22Rv1 (cell line): ENCODE data around the gene SLC44A4.

Experiments
- H3K27ac ChIP-seq: fragments of 450-650 bp; 2 replicates; pipeline ENCODE4 v1.5.1; 2017
- CTCF ChIP-seq: fragments of 450-650 bp; IDR thresholded peaks from 2 replicates; pipeline ENCODE4 v1.5.1; 2017; ENCODE audit warnings: mild to moderate bottlenecking
- ZFX ChIP-seq: fragments of 450-650 bp; IDR thresholded peaks from 2 replicates; pipeline ENCODE4 v1.6.1; 2017; ENCODE audit warnings: antibody characterized with exemption, borderline replicate concordance

Gene SLC44A4

DNA sequence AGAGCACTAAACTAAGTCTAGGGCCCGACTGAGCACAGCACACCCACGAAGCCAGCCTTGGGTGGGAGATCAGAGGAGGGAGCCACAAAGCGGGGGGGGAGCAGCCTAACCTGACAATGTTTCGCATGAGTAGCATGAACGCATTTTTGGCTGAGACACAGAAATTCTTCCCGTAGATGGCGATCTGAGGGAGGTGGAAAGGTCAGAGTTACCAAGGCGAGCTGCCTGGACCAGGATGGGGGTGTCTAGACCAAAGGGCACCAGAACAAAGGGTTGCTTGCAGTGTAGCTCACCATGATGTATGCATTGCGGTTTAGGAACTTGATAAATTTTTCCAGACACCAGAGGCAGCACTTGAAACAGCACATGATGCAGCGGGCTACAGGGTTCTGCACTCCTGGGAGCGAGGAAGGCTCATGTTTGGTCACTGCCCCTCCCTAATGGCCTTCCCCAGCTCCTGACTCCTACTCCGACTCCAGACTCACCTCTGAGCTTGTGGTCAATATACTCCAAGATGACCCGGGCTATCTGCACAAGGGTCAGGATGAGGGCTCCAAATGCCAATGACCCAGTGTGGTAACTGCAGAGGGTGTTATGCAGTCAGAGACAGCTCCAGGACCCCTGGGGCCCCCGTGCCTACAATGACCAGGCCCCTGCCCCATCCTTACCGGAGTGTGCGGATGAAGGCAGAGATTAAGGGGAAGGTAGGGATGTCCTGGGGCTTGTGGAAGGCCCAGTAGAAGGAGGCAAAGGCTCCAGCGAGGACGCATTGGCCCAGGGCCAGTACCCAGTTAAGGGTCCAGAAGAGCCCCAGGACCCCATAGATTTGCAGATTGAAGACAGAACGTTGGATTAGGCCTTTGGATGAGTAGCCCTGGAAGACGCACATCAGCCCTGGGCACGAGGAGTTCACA lies 13.3 kb downstream of the SLC44A4 start:
- TF ChIP-seq CTCF = no peak
- TF ChIP-seq ZFX = no peak
- peak overlapping the region; percentile 90; the same call in 1 of the 2 replicates for H3K27ac ChIP-seq

DNA sequence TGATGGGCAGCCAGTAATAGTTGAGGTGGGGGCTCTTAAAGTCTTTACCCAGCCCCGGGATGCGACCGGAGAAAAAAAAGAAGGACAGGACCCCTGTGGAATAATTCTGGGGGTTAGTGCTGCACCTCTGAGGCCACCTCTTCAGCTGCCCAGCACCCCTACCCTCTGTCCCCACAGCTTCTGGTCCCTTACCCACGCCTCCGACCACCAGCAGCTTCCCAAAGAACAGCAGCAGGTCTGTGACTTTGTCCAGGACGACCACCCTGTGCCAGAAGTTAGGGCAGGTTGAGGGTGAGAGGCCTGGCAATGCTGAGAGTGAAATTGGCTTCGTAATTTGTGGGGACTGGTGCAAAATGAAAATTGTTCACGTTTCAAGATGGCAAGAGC lies 14.0 kb downstream of the SLC44A4 start:
- TF ChIP-seq ZFX (no peak), CTCF (no peak)
- H3K27ac ChIP-seq = peak overlapping the region; percentile 90

DNA sequence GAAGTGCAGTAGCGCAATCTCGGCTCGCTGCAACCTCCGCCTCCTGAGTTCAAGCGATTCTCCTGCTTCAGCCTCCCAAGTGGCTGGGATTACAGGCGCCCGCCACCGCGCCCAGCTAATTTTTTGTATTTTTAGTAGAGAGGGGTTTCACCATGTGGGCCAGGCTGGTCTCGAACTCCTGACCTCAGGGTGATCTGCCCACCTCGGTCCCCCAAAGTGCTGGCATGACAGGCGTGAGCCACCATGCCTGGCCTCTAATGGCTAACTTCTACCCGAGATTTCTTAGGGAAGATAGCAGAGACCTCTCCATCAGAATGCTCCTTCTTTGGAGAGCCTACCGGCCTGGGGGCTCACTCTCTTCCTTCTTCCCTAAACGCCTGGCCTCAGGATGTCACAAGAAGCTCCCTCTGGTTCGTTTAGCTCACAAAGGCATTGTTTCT lies 14.7 kb downstream of the SLC44A4 start:
- peak; percentile 19; the same call in 1 of the 2 replicates for TF ChIP-seq CTCF
- peak overlapping the region; percentile 90 for H3K27ac ChIP-seq

DNA sequence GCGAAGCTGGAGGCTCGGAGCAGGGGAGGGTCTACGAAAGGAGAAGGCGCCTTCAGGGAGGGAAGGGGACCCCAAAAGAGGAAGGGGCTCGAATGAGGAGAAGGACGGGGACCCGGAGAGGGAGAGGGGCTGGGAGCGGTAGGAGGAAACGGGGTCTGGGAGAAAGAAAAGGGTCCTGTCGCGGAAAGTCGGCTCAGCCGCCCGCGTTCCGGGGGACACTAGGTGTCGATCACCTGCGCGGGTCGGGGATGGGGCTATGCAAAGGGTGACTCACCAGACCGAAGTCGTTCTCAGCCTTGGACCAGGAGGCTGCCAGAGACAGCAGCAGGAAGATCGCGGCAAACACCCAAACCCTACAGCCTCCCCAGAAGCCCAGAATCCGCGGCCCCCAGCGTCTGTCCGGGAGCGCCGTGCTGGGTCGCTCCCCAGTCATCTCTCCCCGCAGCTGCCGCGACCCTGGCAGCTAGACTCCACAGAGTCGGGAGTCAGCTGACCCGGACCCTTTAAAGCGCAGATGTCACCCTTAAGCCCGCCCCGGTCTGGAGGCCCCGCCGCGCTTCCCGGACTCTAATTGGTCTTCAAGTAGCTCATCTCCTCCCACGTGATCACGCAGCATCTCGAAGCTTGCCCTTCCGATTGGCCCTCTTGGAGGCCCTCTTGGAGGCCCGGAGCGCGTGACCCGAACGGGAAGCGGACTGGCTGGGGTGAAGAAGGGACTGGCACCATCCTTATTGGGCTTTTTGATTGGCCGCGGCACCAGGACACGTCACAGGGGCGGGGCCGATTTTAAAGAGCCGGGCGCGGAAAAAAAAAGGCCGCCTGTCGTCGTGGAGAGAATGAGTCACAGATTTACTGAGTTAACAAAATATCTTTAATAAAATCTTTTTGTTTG lies 16.2 kb downstream of the SLC44A4 start, which contains the start of gene NEU1:
TSS of gene NEU1 (minus strand) at position 478 of the 892 bp plus-strand sequence. CDS start at position 433, 45 bp downstream.
- TF ChIP-seq ZFX (no peak), CTCF (no peak)
- peak within 1 kb of the TSS; percentile 90 for H3K27ac ChIP-seq

DNA sequence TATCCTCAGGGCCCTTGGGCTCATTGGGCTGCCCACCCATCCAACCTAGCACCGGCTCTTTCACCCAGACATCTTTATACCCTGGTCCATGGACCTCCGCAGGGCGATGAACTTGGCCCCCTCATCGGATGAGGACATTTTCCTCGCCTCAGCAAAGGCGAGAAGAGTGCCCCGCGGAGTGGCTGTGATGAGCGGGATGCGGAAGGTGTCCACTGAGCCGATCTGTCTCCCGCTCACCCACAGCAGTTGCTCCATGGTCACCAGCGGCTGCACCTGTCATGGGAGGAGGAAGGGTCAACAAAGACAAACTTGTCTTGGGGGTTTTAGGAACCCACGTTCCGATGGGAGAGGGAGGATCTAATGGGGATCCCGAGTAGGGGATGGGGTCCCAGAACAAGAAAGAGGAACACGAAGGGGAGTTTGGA lies 16.9 kb downstream of the SLC44A4 start:
- H3K27ac ChIP-seq = peak overlapping the region; percentile 90

GRCh38 chr6:31861150-31861549 lies 17.6 kb downstream of the SLC44A4 start:
- no peak for TF ChIP-seq CTCF
- no peak for TF ChIP-seq ZFX
- H3K27ac ChIP-seq = no peak overlapping the region

More for the DNA sequence above, 16.9 kb downstream of the SLC44A4 start:
- TF ChIP-seq CTCF (no peak), ZFX (no peak)
